Measurements from ENCODE around the gene TAPT1. TPM values are rescaled to one million over a fixed set of nuclear protein-coding genes. Genes with fewer than 3 reads are reported as not detected.
A peak's percentile ranks its signal among the peaks of the same experiment; 100 is the strongest.

Gene TAPT1
- total and polyA plus RNA-seq, 2 of the 13 experiments (the other 11 are each of a cell fraction or from before 2014, with no cell fraction given): 24.5 to 25.3 TPM

DNA sequence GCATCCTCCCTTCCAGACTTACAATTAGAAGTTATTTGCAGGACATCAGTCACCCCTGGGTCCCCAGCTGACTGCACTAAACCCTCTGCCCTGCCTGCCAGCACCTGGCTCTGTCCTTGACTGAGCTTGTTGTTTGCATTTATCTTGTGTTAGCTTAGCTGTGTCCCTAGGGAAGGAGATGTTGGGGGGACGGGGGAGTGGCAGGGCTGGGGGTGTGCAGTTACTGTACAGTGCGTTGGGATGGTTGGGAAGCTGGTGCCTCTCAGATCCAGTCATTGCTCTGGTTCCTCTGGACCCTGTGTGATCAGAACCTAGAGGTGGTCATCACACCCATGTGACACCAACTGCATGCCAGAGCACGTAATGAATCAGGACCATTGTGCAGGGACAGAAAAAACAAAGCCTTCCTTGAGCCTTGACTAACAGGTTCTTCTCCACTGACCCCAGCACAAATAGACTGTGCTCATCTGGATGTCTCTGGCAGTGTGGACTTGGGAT lies 109.7 kb downstream of the TAPT1 start (continued):
- no peak for TF ChIP-seq SUZ12 (IDR thresholded peaks at IDR 0.05; ENCODE audit: low read depth, low read length)
- TF ChIP-seq, protein P1, sequence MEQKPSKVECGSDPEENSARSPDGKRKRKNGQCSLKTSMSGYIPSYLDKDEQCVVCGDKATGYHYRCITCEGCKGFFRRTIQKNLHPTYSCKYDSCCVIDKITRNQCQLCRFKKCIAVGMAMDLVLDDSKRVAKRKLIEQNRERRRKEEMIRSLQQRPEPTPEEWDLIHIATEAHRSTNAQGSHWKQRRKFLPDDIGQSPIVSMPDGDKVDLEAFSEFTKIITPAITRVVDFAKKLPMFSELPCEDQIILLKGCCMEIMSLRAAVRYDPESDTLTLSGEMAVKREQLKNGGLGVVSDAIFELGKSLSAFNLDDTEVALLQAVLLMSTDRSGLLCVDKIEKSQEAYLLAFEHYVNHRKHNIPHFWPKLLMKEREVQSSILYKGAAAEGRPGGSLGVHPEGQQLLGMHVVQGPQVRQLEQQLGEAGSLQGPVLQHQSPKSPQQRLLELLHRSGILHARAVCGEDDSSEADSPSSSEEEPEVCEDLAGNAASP (CRISPR knock-in tag; IDR thresholded peaks at IDR 0.05; ENCODE audit: borderline replicate concordance): peak; percentile 14; the same call in 1 of the 2 replicates
- no peak for TF ChIP-seq RFX5 (IDR thresholded peaks at IDR 0.05; ENCODE audit: low read depth, low read length)
- TF ChIP-seq ZNF350 (CRISPR knock-in tag; IDR thresholded peaks at IDR 0.05; ENCODE audit: borderline replicate concordance, low read depth): 0 out of 2 replicates have a peak, but pooled peaks have one; percentile 47
- TF ChIP-seq, protein P2, sequence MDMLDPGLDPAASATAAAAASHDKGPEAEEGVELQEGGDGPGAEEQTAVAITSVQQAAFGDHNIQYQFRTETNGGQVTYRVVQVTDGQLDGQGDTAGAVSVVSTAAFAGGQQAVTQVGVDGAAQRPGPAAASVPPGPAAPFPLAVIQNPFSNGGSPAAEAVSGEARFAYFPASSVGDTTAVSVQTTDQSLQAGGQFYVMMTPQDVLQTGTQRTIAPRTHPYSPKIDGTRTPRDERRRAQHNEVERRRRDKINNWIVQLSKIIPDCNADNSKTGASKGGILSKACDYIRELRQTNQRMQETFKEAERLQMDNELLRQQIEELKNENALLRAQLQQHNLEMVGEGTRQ (IDR thresholded peaks at IDR 0.05; ENCODE audit: low read depth, low read length): no peak
- TF ChIP-seq, protein P2 (CRISPR knock-in tag; IDR thresholded peaks at IDR 0.05; ENCODE audit: borderline replicate concordance): no peak
- no peak for TF ChIP-seq ZSCAN20 (CRISPR knock-in tag; IDR thresholded peaks at IDR 0.05; ENCODE audit: borderline replicate concordance)
- no peak for TF ChIP-seq ZSCAN21 (CRISPR knock-in tag; IDR thresholded peaks at IDR 0.05; ENCODE audit: borderline replicate concordance)
- 0 out of 2 replicates have a peak, but pooled peaks have one; percentile 40 for TF ChIP-seq MED1 (CRISPR knock-in tag; IDR thresholded peaks at IDR 0.05)
- no peak for TF ChIP-seq YEATS4 (CRISPR knock-in tag; IDR thresholded peaks at IDR 0.05; ENCODE audit: borderline replicate concordance)
- TF ChIP-seq ZBTB21 (CRISPR knock-in tag; IDR thresholded peaks at IDR 0.05): no peak
- no peak for TF ChIP-seq SNRNP70 (IDR thresholded peaks at IDR 0.05; ENCODE audit: low read depth, low read length)
- TF ChIP-seq, protein P3, sequence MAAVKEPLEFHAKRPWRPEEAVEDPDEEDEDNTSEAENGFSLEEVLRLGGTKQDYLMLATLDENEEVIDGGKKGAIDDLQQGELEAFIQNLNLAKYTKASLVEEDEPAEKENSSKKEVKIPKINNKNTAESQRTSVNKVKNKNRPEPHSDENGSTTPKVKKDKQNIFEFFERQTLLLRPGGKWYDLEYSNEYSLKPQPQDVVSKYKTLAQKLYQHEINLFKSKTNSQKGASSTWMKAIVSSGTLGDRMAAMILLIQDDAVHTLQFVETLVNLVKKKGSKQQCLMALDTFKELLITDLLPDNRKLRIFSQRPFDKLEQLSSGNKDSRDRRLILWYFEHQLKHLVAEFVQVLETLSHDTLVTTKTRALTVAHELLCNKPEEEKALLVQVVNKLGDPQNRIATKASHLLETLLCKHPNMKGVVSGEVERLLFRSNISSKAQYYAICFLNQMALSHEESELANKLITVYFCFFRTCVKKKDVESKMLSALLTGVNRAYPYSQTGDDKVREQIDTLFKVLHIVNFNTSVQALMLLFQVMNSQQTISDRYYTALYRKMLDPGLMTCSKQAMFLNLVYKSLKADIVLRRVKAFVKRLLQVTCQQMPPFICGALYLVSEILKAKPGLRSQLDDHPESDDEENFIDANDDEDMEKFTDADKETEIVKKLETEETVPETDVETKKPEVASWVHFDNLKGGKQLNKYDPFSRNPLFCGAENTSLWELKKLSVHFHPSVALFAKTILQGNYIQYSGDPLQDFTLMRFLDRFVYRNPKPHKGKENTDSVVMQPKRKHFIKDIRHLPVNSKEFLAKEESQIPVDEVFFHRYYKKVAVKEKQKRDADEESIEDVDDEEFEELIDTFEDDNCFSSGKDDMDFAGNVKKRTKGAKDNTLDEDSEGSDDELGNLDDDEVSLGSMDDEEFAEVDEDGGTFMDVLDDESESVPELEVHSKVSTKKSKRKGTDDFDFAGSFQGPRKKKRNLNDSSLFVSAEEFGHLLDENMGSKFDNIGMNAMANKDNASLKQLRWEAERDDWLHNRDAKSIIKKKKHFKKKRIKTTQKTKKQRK (IDR thresholded peaks at IDR 0.05; ENCODE audit: low read length): no peak
- TF ChIP-seq ZNF724P (CRISPR knock-in tag; IDR thresholded peaks at IDR 0.05; ENCODE audit: borderline replicate concordance): no peak
- TF ChIP-seq ZBTB42 (CRISPR knock-in tag; IDR thresholded peaks at IDR 0.05): no peak
- TF ChIP-seq ZNF772 (CRISPR knock-in tag; IDR thresholded peaks at IDR 0.05): no peak
- no peak for TF ChIP-seq ZNF776 (CRISPR knock-in tag; IDR thresholded peaks at IDR 0.05)
- TF ChIP-seq HCFC1 (IDR thresholded peaks at IDR 0.05; ENCODE audit: low read depth, low read length): no peak
- no peak for TF ChIP-seq NFIB (CRISPR knock-in tag; IDR thresholded peaks at IDR 0.05; ENCODE audit: borderline replicate concordance)

Measured in HepG2 (cell line).